ENCODE data around the gene IL32.
A peak's percentile ranks its signal among the peaks of the same experiment; 100 is the strongest.

The IL32 gene

DNA sequence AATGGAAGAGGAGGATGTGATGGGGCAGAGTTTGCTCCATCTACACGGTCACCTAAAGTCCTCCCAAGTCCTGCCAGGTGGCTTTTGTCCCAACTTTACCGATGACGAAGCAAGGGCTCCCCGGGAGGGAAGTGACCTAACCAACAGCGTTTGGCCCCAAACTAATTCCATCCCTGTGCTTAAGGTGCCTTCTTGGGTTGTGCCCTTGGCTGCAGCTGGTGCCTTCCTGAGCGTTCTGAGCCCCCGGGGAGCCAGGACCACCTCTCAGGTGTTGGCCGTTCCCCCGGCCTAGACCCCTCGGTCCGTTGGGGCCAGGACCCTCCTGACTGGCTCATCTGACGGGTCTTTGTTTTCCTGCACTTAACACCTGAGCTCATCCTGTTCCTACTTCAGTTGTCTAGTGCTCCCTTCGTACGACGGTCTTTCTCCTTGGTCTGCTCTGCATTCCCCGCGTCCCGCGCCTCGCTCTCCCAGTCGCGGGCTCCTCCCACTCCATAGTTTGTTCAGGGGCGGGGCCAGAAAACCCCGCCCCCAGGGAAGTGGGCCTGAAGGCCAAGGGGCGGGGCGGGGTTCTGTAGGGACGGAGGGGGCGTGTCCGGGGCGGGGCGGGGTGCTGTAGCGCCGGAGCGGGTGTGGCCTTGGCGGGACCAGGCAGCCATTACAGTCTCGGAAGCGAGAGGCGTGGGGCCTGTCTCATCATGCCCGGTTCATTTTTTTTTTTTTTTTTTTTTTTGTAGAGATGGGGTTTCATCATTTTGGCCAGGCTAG is 34.5 kb downstream of the IL32 start:
- peak; percentile 31 for DNase-seq (ENCODE audit: low read depth)
- H3K4me3 ChIP-seq (ENCODE audit: low read depth, low read length) = peak overlapping the region; percentile 20

GRCh38 chr16:3101018-3101840 is 35.8 kb downstream of the IL32 start:
- no peak overlapping the region for H3K4me3 ChIP-seq (ENCODE audit: low read depth, low read length)
- no peak for DNase-seq (ENCODE audit: low read depth)

GRCh38 chr16:3101841-3102470 is 36.5 kb downstream of the IL32 start:
- DNase-seq (ENCODE audit: low read depth) = no peak
- no peak overlapping the region for H3K4me3 ChIP-seq (ENCODE audit: low read depth, low read length)

DNA sequence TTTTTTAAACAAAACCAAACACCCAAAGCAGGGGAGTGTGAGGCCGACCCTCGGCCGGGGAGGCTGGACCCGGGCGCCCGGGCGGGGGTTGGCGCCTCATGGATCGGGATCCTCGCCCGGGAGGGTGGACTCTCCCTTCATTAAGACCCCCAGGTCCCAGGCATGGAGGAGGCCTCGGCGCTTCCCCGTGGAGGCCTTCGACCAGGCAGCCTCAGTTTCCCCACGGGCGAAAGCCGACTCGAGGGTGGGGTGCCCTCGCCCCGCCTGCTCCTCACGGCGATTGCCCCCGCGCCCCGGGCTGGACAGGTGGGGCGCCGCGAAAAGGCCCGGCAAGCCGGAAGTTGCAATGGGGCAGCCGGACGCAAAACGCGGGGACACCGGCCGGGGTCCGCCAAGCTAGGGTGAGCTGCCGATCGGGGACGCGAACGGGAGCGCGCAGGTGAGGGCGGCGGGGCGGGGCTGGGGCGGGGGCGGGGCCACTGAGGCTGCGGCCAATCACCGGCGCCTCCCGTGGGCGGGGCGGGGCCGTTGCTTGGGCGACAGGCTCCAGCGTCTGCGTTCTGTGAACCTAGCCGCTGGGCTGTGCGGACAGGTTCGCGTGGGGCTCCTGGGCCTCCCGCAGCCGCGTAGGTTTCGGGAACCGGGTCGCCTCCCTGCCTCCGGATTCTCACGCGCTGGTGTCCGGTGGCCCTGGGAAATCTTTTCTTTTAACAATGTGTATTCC is 40.9 kb downstream of the IL32 start:
- peak overlapping the region; percentile 63 for H3K4me3 ChIP-seq (ENCODE audit: low read depth, low read length)
- DNase-seq (ENCODE audit: low read depth) = peak; percentile 58

DNA sequence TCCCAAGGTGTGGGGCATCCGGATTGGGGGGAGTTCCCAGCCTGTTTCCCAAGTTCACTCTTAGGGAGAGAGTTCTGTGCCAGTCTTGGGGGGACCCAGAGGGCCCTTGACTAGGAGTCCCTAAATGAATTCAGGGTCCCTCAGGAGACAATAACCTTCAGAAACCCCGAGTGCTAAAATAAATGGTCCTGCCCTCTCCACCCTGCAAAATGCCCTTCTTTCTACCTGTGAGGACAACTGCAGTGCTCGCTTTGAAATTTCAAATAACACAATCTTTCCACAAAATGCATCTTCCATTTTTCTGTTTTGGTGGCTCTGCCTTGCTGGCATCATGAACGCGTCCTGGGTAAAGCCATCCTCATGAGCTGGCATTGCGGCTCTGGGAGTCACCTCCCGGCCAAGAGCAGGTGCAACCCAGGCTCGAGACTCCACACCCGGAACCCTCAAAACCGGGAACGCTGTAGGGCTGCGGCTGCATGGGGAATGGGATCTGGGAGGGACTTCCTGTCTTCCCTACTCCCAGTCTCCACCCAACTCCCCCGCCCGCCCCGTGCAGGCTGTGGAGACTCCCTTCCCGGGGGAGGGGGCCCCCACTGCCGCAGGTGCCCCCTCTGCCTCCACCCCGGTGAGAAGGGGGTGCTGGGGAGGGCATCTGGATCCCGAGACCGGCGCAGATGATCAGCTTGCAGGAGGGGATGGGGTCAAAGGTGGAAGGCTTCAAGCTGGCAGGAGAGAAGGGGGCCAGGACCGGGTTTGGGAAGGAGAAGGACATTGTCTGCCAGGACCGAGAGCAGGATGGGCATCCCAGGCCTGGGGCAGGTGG is 46.8 kb downstream of the IL32 start, which contains the start of gene ZNF205:
Gene ZNF205, plus strand, starts transcription at position 529 of the 823 bp plus-strand sequence. CDS start 845 bp downstream, outside the sequence.
- no peak for DNase-seq (ENCODE audit: low read depth)
- H3K4me3 ChIP-seq (ENCODE audit: low read depth, low read length) = peak within 1 kb of the TSS; percentile 97

- no peak for DNase-seq (ENCODE audit: low read depth)
- peak overlapping the region; percentile 97 for H3K4me3 ChIP-seq (ENCODE audit: low read depth, low read length)
Measured at GRCh38 chr16:3112881-3113574, 47.6 kb downstream of the IL32 start.

- H3K4me3 ChIP-seq (ENCODE audit: low read depth, low read length) = peak overlapping the region; percentile 97
- no peak for DNase-seq (ENCODE audit: low read depth)
Measured at GRCh38 chr16:3113765-3114479, 48.5 kb downstream of the IL32 start.

GRCh38 chr16:3115003-3115402 is 49.6 kb downstream of the IL32 start:
- no peak overlapping the region for H3K4me3 ChIP-seq (ENCODE audit: low read depth, low read length)
- no peak for DNase-seq (ENCODE audit: low read depth)

DNA sequence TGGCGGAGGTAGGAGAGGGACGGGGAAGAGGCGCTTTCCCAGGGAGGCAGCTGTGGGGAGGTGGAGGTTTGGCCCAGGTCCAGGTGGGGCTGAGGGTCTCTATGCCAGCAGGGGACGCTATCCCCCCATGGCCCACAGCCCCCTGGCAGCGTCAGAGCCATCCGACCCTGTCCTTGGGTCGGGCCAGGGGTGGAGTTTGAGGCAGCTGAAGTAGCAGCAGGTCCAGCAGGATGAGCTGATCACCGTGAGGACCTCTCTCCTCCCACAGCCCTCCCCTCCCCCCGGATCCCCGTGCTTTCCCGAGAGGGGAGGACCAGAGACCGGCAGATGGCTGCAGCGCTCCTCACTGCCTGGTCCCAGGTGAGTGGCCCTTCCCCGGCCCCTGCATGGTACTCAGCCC is 50.1 kb downstream of the IL32 start:
- no peak for DNase-seq (ENCODE audit: low read depth)
- no peak overlapping the region for H3K4me3 ChIP-seq (ENCODE audit: low read depth, low read length)

DNA sequence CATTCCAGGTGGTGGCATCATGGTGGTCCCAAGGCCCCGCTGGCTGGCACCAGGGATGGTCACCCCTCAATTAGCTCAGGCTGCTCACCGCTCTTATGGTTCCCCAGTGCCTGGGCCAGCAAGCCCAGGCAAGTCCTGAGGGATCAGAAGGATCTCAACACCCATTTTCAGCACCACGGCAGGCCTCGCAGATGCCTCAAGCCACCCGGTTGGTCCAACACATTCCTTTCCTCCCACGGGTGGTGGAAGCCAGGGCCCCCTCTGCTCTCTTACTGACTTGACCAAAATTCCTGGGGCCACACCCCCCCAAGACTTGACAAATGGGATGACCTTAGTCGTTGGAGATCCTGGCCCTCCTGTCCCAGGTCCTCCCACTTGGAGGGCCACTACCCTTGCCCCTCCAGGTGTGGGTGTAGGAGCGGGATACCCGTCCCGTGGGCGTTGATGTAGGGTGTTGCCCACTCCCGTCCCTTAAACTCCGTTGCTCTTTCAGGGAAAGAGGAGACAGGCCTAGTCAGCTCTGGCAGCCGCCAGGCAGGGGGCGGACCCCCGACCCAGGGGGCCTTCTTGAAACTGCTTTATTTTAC is 52.9 kb downstream of the IL32 start:
- DNase-seq (ENCODE audit: low read depth) = no peak
- no peak overlapping the region for H3K4me3 ChIP-seq (ENCODE audit: low read depth, low read length)

DNA sequence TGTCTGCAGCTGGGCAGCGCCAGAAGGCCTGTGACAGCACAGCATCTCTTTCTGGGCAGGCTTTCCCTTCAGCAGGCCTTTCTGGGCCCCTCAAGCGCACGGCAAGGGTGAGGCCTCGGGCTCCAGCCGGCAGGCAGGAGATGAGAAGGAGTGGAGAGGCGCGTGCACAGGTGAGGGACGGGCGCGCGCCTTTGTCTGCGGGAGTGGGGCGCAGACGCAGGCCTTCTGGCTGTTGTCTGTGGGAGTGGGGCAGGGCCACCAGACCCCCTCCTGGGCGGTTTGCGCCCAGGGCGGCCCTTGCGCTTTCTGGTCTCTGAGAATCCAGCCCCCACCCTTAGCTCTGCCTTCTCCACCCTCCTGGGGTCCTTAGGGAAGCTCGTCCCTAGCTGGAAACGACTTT is 53.4 kb downstream of the IL32 start:
- DNase-seq (ENCODE audit: low read depth) = no peak
- no peak overlapping the region for H3K4me3 ChIP-seq (ENCODE audit: low read depth, low read length)

All from skeletal muscle cell (primary cell).